HEK293 (cell line): ENCODE data around the gene TNKS1BP1.

Experiments
- CTCF ChIP-seq: fragments of 450-650 bp; formaldehyde crosslinking; IDR thresholded peaks from 2 replicates; pipeline ENCODE4 v1.5.1; 2016; ENCODE audit warnings: missing biosample characterization, missing genetic modification characterization
- MYNN ChIP-seq: fragments of 450-650 bp; formaldehyde crosslinking; IDR thresholded peaks from 2 replicates; pipeline ENCODE4 v1.5.1; 2016; ENCODE audit warnings: missing biosample characterization, missing genetic modification characterization, borderline replicate concordance
- REST ChIP-seq: fragments of 450-650 bp; formaldehyde crosslinking; IDR thresholded peaks from 2 replicates; pipeline ENCODE4 v1.5.1; 2016; ENCODE audit warnings: missing biosample characterization, missing genetic modification characterization
- TCF7L2 ChIP-seq: IDR thresholded peaks from 2 replicates; pipeline ENCODE4 v1.6.1; 2011; ENCODE audit warnings: low read depth, mild to moderate bottlenecking, inconsistent platforms, low read length, moderate library complexity, borderline replicate concordance
- ZFP3 ChIP-seq: fragments of 450-650 bp; formaldehyde crosslinking; IDR thresholded peaks from 2 replicates; pipeline ENCODE4 v1.5.1; 2016; ENCODE audit warnings: low read depth, missing biosample characterization, missing genetic modification characterization
- ZNF10 ChIP-seq: fragments of 450-650 bp; formaldehyde crosslinking; IDR thresholded peaks from 2 replicates; pipeline ENCODE4 v1.5.1; 2017; ENCODE audit warnings: missing biosample characterization, missing genetic modification characterization
- ZNF140 ChIP-seq: fragments of 450-650 bp; formaldehyde crosslinking; IDR thresholded peaks from 2 replicates; pipeline ENCODE4 v1.5.1; 2016; ENCODE audit warnings: missing biosample characterization, missing genetic modification characterization
- ZNF184 ChIP-seq: fragments of 450-650 bp; IDR thresholded peaks from 2 replicates; pipeline ENCODE4 v1.5.1; 2018; ENCODE audit warnings: missing biosample characterization, mild to moderate bottlenecking, missing genetic modification characterization
- ZNF248 ChIP-seq: fragments of 450-650 bp; formaldehyde crosslinking; IDR thresholded peaks from 2 replicates; pipeline ENCODE4 v1.5.1; 2017; ENCODE audit warnings: missing biosample characterization, missing genetic modification characterization
- ZNF558 ChIP-seq: fragments of 450-650 bp; formaldehyde crosslinking; IDR thresholded peaks from 2 replicates; pipeline ENCODE4 v1.5.1; 2016; ENCODE audit warnings: missing biosample characterization, missing genetic modification characterization

GRCh38 chr11:57323167-57323854 lies 1.4 kb downstream of the TNKS1BP1 start:
- no peak for TF ChIP-seq ZFP3
- no peak for TF ChIP-seq CTCF (tag by site-specific recombination)
- TF ChIP-seq ZNF10 = no peak
- TF ChIP-seq ZNF248 = no peak
- TF ChIP-seq ZNF184 (tag by site-specific recombination) = no peak
- no peak for TF ChIP-seq REST (tag by site-specific recombination)
- TF ChIP-seq ZNF558 (tag by site-specific recombination) = no peak
- no peak for TF ChIP-seq ZNF140 (tag by site-specific recombination)
- TF ChIP-seq MYNN (tag by site-specific recombination) = no peak
- TF ChIP-seq TCF7L2 = no peak
